Fibroblast of skin of left quadriceps (primary cell): ENCODE measurements around the gene ARID5B.

Source experiments
- DNase-seq, 2 experiments: peaks; one replicate each; pipeline ENCODE4 v3.0.0-alpha.2; 2013; ENCODE audit warnings: low read depth in 2 of 2

ARID5B gene

GRCh38 chr10:61903928-61904344 is 2.4 kb downstream of the ARID5B start:
- DNase-seq = peak in 1 of 2 experiments; percentile 37

GRCh38 chr10:61904733-61905725 is 3.5 kb downstream of the ARID5B start:
- peak; percentile 41 to 48 for DNase-seq

DNA sequence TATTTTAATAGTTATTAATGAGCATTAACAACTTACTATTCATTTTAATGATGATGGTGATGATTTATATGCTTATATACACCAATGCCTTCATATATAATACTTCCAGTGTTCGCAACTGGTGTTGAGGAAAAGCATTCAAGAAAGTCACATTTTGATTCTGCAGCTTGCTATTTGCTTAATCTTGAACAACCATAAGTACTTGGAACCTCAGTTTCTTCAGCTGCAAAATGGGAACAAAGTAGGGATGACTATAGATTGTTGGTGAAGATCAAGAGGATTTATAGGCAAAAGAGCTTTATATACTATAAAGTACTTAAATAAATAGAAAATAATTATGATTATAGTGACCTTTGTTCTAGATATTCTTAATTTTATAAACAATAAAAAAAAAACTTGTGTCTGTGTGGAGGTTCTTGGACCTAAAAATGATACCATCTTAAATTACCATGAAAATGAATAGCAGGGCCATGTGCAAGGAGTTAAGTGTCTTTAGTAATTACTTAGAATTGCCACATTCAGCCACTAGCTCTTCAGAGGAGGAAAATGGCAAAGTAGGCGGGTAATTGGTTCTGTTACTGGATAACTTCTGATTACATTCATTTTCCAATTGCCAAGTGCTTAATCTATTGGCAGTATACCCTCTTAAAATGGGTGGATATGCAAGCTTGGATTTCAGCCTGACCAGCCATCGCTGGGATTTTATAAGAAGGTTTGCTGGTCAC is 4.5 kb downstream of the ARID5B start:
- DNase-seq = no peak

GRCh38 chr10:61906562-61906901 is 5.0 kb downstream of the ARID5B start:
- DNase-seq = no peak

- DNase-seq = no peak
These were observed 5.5 kb downstream of the ARID5B start for GRCh38 chr10:61907011-61907410.

DNA sequence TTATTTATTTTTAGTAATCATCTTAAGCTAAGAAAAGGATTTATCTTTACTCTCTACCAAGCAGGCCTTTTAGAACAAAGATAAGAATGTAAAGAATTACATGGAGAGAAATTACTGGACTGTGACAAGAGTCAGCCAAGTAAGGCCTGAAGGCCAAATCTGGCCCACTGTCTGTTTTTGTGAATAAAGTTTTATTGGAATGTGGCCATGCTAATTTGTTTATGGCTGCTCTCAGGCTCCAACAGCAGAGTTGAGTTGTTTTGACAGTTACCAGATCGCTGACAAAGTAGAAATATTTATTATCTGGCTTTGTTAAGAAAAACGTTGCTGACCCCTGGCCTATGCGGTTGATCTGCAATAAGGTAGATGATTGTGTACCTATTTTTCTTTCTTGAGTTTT is 6.1 kb downstream of the ARID5B start:
- no peak for DNase-seq

GRCh38 chr10:61910226-61910805 is 8.8 kb downstream of the ARID5B start:
- no peak for DNase-seq

GRCh38 chr10:61910894-61911293 is 9.4 kb downstream of the ARID5B start:
- DNase-seq = no peak

- DNase-seq = no peak
These were observed 9.9 kb downstream of the ARID5B start for GRCh38 chr10:61911425-61911824.

DNA sequence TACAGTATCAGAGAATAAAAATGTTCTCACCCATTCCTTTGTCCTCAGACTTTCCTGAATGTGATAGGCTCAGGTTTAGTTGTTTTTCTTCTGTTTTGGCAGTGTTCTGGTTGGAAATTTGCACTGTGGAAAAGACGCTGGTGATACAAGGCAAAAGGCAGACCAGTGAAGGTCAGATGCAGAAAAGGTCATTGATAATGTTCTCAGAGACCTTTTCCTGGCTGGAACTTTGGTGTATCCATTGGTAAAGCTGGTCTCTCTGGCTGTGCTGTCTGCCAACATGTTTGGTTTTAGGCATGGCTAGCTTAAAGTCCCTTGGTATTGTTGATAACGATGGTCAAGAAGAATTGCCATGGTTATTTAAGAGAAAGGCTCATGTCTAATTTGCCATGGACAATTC is 11.5 kb downstream of the ARID5B start:
- no peak for DNase-seq

DNA sequence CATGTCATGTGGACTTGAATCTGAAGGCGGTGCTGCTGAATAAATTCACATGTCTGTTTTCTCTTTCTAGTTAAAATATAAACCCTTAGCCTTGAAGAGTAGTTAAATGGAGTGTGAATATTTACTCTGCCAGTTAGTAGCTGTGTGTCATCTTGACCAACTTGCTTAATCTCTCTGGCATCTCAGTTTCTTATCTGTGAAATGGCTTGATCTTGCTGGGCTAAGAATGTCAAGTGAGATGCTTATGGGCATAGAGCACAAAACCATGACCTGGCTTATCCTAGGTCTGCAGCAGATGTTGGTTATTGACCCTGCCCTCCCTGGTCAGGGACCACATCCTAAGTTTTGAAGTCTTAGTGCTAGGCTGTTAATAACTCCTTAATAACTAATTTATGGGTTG is 16.6 kb downstream of the ARID5B start:
- DNase-seq = no peak

DNA sequence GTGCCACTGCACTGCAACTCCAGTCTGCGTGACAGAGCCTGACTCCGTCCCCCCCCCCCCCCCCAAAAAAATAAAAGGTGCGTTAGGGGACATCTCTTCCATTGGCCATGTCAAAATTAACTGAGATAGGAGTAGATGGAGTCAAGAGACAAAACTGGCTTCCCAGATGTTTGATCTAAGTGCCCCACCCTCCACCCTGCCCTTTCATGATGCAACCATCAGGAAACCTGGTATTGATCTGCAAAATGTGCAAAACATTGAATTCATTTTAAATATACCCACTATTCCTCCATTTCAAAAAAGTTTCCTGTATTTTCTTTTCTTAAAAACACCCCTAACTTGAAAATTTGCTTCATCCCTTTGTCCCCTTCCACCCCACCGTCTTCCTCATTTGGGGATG is 17.5 kb downstream of the ARID5B start:
- DNase-seq = no peak

GRCh38 chr10:61919646-61920215 is 18.2 kb downstream of the ARID5B start:
- DNase-seq = no peak

- no peak for DNase-seq
These were observed 19.6 kb downstream of the ARID5B start for GRCh38 chr10:61921143-61921542.

DNA sequence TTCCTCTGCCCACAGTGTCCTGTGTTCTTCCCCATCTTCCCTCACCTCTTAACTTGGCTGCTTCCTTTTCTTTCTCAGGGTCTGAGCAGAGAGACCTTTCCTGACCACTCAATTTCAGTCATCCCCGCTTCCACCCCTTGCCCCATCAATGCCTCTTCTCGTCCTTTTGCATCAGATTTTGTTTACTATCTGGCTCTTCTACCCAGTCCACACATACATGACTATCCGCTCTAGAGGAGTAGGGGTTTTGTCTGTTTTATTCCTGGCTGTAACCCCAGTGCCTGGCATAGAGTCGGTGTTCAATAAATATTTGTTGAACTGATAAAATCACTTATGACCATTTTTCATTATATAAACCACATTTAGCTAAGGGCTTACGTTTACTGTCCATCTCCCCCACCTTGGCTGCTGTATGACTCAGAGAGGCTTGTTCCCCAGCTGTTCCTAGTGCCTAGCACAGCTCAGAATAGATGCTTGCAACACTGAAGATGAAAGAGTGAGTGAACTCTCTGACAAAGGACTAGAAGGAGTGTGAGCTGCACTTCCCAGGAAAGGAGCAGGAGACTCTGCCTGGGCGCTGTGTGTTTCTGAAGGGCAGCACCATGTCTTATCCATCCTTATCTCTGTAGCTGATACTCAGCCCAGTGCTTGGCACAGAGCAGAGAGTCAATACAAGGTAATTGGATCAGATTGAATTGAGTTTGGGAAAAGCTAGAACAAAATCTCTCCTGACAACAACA is 21.9 kb downstream of the ARID5B start:
- DNase-seq = peak in 1 of 2 experiments; percentile 30

DNA sequence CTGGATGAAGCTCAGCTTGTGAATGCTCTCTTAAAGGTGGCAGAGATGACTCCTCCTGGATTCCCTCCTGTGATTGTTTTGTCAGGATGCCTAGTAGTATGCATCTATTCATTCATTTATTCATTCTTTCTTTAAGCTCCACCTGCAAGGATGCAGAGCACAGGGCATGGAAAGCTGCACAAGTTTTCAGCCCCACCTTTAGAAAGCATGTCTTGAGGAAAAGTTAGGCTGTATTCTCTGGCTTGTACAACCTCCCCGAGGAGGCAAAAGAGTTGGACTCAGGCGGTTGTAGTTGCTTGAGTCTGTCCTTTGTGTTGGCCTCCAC is 22.4 kb downstream of the ARID5B start:
- no peak for DNase-seq

DNA sequence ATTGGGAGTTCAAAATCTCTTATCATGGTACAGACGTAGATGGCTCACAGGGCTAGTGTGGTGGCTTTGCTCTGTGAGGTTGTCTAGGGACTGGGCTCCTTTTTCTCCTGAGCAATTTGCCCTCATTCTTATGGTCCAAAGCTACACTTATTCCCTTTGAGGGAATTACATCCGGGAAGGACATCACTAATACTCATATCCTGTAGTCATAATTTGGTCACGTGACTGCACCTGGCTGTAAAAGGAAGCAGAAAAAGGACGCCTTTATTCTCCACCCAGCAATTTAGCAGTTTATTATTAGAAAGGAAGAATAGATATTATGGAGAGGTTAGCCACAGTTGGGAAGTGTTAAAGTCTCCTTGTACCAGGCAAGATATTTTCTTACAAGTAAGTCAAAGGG is 28.1 kb downstream of the ARID5B start:
- no peak for DNase-seq

DNA sequence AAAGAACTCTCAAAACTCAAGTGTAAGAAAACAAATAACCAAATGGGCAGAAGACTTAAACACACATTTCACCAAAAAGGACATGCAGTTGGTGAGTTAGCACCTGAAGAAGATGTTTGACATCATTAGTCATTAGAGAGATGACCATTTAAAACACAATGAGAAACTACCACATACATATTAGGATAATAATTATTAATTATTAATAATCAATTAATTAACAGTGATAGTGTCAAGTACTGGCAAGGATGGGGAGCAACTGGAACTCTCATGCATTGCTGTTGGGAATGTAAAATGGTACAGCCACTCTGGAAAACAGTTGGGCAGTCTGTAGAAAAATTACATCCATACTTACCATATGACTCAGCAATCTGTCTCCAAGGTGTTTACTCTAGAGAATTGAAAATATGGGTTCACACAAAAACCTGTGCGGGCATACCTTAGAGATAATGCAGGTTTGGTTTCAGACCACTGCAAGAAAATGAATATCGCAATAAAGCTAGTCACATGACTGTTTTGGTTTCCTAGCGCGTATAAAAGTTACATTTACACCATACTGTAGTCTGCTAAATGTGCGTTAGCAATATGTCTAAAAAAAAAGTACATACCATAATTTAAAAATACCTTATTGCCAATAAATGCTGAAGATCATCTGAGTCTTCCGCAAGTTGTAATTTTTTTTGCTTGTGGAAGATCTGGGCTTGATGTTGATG is 30.3 kb downstream of the ARID5B start:
- no peak for DNase-seq

DNA sequence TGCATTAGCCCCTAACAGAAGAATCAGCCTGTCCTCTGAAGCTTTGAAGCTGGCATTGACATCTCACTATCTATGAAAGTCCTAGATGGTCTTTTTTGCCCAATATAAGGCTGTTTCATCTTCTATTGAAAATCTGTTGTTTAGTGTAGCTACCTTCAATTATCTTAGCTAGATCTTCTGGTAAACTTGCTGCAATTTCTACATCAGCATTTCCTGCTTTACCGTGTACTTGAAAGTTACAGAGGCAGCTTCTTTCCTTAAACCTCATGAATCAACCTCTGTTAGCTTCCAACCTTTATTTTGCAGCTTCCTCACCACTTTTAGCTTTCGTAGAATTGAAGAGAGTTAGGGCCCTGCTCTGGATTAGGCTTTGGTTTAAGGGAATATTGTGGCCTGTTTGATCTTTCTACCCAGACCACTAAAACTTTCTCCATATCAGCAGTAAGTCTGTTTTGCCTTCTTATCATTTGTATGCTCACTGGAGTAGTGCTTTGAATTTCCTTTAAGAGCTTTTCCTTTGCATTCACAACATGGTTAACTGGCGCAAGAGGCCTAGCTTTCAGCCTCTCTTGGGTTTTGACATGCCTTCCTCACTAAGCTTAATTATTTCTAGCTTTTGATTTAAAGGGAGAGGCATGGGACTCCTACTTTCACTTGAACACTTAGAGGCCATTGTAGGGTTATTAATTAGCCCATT is 32.5 kb downstream of the ARID5B start:
- no peak for DNase-seq

DNA sequence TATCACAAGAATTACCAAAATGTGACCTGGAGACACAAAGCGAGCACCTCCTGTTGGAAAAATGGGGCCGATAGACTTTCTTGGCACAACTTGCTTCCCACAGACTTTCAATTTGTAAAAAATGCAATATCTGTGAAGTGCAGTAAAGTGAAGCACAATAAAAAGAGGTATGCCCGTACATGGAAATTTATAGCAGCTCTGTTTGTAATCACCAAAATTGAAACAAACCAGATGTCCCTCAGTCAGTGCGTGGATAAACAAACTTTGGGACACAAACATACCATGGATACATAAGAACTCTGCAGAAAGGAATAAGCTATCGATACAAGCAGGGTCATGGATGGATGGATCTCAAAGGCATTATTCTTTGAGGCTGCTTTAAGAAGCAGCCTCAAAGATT is 33.6 kb downstream of the ARID5B start:
- DNase-seq = peak; percentile 23 to 28
